ENCODE measurements around the gene HEBP2. TPM values are rescaled to one million over a fixed set of nuclear protein-coding genes. Genes with fewer than 3 reads are reported as not detected.
"Not testable (repeated sequence)": the region's sequence is repeated elsewhere in the genome, so short reads cannot be mapped to it uniquely, and the experiment has no call there.

Gene HEBP2, protein sequence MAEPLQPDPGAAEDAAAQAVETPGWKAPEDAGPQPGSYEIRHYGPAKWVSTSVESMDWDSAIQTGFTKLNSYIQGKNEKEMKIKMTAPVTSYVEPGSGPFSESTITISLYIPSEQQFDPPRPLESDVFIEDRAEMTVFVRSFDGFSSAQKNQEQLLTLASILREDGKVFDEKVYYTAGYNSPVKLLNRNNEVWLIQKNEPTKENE
- 101 TPM for total RNA-seq
- long read RNA-seq, full-length matches to known transcripts, result 158 of 172 reads
- long read RNA-seq, partial matches to known transcripts, result 3 of 172 reads
- long read RNA-seq, other reads (novel, unspliced or antisense), result 11 of 172 reads

DNA sequence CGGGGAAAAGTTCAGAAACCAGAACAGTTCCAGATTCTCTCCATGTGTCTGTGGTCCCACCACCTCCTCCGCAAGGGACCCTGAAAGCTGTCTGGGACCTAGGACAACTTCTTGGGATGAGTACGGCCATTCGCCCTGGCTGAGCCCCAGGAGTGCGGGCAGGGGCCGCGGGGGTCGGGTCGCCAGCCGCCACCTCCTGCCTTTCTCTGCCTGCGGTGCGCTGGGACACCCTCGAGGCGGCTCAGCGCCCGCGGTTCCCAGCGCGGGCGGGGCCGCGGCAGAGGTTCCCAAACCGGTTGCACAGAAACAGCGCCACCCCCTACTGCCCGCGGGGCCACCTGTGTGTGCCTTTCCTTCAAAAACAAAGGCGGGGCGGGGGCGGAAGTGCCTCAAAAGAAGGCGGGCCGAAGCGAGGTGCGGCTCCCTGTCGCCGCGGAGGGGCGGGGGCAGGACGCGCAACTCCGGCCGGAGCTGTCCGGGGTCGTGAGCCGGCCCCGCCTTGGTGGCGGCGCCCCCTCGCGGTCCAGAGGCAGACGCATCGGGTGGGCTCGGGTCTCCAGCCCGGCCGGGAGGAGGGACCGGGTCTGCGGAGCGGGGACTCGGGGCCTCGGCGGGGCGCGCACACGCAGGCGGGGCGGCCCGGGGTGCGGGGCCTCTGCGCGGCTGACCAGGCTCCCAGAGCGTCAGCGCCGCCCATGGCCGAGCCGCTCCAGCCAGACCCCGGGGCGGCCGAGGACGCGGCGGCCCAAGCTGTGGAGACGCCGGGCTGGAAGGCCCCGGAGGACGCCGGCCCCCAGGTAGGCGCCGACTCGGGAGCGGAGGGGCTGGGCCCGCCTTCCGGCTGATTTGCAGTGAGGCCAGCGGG is at the start of gene HEBP2:
Gene HEBP2, plus strand, starts transcription at position 423 of the 865 bp plus-strand sequence. Its CDS starts 273 bp downstream, at position 696.
- intact Hi-C loops (cut with micrococcal nuclease), result loop anchor here (10.0 kb wide), 1 partner anchor 289 kb away; no protein-coding TSS in a partner anchor
- DNase-seq, result peak; percentile 96
- H3K27me3 ChIP-seq (ENCODE audit: low read depth), result no peaks in the 10 kb centered on the region
- H3K27ac ChIP-seq (replicated peaks), result peak within 1 kb of the TSS; percentile 97
- H3K9me3 ChIP-seq (replicated peaks), result no peaks in the 10 kb centered on the region
- H3K36me3 ChIP-seq, result peaks cover 34% of the 10 kb centered on the region
- TF ChIP-seq, protein P1, sequence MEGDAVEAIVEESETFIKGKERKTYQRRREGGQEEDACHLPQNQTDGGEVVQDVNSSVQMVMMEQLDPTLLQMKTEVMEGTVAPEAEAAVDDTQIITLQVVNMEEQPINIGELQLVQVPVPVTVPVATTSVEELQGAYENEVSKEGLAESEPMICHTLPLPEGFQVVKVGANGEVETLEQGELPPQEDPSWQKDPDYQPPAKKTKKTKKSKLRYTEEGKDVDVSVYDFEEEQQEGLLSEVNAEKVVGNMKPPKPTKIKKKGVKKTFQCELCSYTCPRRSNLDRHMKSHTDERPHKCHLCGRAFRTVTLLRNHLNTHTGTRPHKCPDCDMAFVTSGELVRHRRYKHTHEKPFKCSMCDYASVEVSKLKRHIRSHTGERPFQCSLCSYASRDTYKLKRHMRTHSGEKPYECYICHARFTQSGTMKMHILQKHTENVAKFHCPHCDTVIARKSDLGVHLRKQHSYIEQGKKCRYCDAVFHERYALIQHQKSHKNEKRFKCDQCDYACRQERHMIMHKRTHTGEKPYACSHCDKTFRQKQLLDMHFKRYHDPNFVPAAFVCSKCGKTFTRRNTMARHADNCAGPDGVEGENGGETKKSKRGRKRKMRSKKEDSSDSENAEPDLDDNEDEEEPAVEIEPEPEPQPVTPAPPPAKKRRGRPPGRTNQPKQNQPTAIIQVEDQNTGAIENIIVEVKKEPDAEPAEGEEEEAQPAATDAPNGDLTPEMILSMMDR (IDR thresholded peaks at IDR 0.05; ENCODE audit: borderline replicate concordance), result peak; percentile 78
- peaks cover 47% of the 10 kb centered on the region for H3K4me1 ChIP-seq
- peak within 1 kb of the TSS; percentile 84 for H3K4me3 ChIP-seq

DNA sequence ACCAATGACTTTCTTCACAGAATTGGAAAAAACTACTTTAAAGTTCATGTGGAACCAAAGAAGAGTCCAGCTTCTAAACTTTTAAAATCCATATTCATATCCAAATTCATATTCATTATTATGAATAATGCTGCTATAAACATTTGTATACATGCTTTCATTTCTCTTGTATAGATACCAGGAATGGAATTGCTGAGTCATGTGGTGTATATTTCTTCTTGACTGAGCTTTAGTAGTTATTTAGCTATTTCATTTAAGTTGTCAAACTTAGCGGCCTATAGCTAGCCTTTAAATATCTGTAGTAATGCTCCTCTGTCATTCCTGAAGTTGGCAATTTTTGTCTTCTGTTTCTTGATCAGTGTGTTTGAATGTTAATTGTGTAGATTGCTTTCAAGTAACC is 46.1 kb upstream of the HEBP2 start:
- Histone ChIP-seq H3K4me3 (no peak overlapping the region), H3K27ac (replicated peaks) (no peak overlapping the region), H3K4me1 (no peaks in the 10 kb centered on the region), H3K36me3 (no peaks in the 10 kb centered on the region), H3K9me3 (replicated peaks) (no peaks in the 10 kb centered on the region), H3K27me3 (ENCODE audit: low read depth) (no peaks in the 10 kb centered on the region)
- DNase-seq, result no peak
- intact Hi-C loops (cut with micrococcal nuclease), result no loop called here
- TF ChIP-seq, protein P1 (IDR thresholded peaks at IDR 0.05; ENCODE audit: borderline replicate concordance), result no peak

DNA sequence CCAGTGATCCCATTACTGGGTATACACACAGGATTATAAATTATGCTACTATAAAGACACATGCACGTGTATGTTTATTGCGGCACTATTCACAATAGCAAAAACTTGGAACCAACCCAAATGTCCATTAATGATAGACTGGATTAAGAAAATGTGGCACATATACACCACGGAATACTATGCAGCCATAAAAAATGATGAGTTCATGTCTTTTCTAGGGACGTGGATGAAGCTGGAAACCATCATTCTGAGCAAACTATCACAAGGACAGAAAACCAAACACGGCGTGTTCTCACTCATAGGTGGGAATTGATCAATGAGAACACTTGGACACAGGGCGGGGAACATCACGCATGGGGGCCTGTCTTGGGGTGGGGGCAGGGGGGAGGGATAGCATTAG is 35.3 kb upstream of the HEBP2 start:
- H3K9me3 ChIP-seq (replicated peaks); H3K27ac ChIP-seq (replicated peaks); intact Hi-C loops (cut with micrococcal nuclease); H3K27me3 ChIP-seq (ENCODE audit: low read depth); H3K36me3 ChIP-seq; H3K4me1 ChIP-seq; H3K4me3 ChIP-seq; DNase-seq: not testable (repeated sequence)

DNA sequence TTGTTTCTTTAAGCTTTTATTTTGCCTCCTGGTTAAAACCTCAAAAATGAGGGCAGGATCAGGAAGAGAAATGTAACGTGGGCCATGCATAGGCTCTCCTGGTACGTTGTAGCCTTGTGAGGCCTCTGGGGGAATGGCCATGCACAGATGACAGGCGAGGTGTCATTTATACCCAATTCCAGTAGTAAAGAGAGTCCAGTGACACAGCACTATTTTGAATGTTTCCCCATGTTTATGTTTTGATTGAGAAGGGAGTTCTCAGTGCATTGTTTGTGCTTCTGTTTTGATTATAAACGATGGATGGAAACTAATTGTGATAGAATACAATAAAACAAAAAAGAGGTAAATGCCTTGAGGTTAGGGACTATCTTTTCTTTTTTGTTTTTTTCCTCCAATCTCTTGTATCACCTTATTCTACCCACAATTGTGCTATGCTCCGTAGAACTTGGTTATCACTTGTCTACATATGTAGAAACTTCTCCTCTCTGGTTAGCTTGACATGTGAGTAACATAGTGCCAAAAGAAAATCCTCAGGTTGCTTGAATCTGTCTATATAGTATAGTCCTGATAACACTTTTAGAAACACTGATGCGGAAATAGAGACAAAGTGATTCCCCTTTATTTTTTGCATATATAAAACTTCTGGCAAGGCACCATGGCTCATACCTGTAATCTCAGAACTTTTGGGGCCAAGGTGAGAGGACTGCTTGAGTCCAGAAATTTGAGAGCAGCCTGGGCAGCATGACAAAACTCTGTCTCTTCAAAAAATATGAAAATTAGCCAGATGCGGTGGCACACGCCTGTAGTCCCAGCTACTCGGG is 33.2 kb upstream of the HEBP2 start:
- H3K9me3 ChIP-seq (replicated peaks), result peaks cover 3% of the 10 kb centered on the region
- TF ChIP-seq, protein P1 (IDR thresholded peaks at IDR 0.05; ENCODE audit: borderline replicate concordance), result no peak
- no peak overlapping the region for H3K4me3 ChIP-seq
- H3K4me1 ChIP-seq, result no peaks in the 10 kb centered on the region
- H3K27me3 ChIP-seq (ENCODE audit: low read depth), result no peaks in the 10 kb centered on the region
- H3K27ac ChIP-seq (replicated peaks), result no peak overlapping the region
- intact Hi-C loops (cut with micrococcal nuclease), result no loop called here
- no peak for DNase-seq
- no peaks in the 10 kb centered on the region for H3K36me3 ChIP-seq

- Histone ChIP-seq H3K9me3 (replicated peaks) (peaks cover 3% of the 10 kb centered on the region), H3K27ac (replicated peaks) (no peak overlapping the region), H3K4me1 (no peaks in the 10 kb centered on the region), H3K27me3 (ENCODE audit: low read depth) (no peaks in the 10 kb centered on the region), H3K4me3 (no peak overlapping the region), H3K36me3 (no peaks in the 10 kb centered on the region)
- DNase-seq, result no peak
- intact Hi-C loops (cut with micrococcal nuclease), result no loop called here
- TF ChIP-seq, protein P1 (IDR thresholded peaks at IDR 0.05; ENCODE audit: borderline replicate concordance), result no peak
Measured at GRCh38 chr6:138371452-138371711, 32.6 kb upstream of the HEBP2 start.

Measured in left ventricle myocardium inferior (tissue), 1 donor.